ENCODE data around the gene RIBC2.

The RIBC2 gene

GRCh38 chr22:45472426-45472825 lies 58.9 kb downstream of the RIBC2 start:
- Histone ChIP-seq H3K36me3 (ENCODE audit: control insufficient read depth, insufficient read depth, low read length) (no peaks in the 10 kb centered on the region), H3K4me1 (ENCODE audit: control insufficient read depth, insufficient read depth, low read length) (no peaks in the 10 kb centered on the region), H3K9me3 (ENCODE audit: control insufficient read depth, insufficient read depth, low read length) (no peaks in the 10 kb centered on the region), H3K27me3 (ENCODE audit: control insufficient read depth, insufficient read depth, low read length) (no peaks in the 10 kb centered on the region), H3K4me3 (ENCODE audit: low read length) (no peak overlapping the region), H3K27ac (ENCODE audit: low read length) (no peak overlapping the region)
- no peak for DNase-seq (ENCODE audit: low read depth, low spot score)
- no CpG with 5 or more reads among the region's 3 CpGs for WGBS (ENCODE audit: insufficient coverage, insufficient read length)

GRCh38 chr22:45473626-45474237 lies 60.2 kb downstream of the RIBC2 start:
- H3K4me1 ChIP-seq (ENCODE audit: control insufficient read depth, insufficient read depth, low read length): no peaks in the 10 kb centered on the region

GRCh38 chr22:45475063-45475747 lies 61.7 kb downstream of the RIBC2 start:
- Histone ChIP-seq H3K36me3 (ENCODE audit: control insufficient read depth, insufficient read depth, low read length) (no peaks in the 10 kb centered on the region), H3K27me3 (ENCODE audit: control insufficient read depth, insufficient read depth, low read length) (no peaks in the 10 kb centered on the region), H3K4me1 (ENCODE audit: control insufficient read depth, insufficient read depth, low read length) (no peaks in the 10 kb centered on the region), H3K9me3 (ENCODE audit: control insufficient read depth, insufficient read depth, low read length) (no peaks in the 10 kb centered on the region), H3K27ac (ENCODE audit: low read length) (no peak overlapping the region), H3K4me3 (ENCODE audit: low read length) (no peak overlapping the region)
- WGBS (ENCODE audit: insufficient coverage, insufficient read length): no CpG with 5 or more reads among the region's 8 CpGs
- DNase-seq (ENCODE audit: low read depth, low spot score): no peak

More at GRCh38 chr22:45473626-45474237, 60.2 kb downstream of the RIBC2 start:
- Histone ChIP-seq H3K27me3 (ENCODE audit: control insufficient read depth, insufficient read depth, low read length) (no peaks in the 10 kb centered on the region), H3K27ac (ENCODE audit: low read length) (no peak overlapping the region), H3K9me3 (ENCODE audit: control insufficient read depth, insufficient read depth, low read length) (no peaks in the 10 kb centered on the region), H3K4me3 (ENCODE audit: low read length) (no peak overlapping the region), H3K36me3 (ENCODE audit: control insufficient read depth, insufficient read depth, low read length) (no peaks in the 10 kb centered on the region)
- no peak for DNase-seq (ENCODE audit: low read depth, low spot score)
- no CpG with 5 or more reads among the region's 6 CpGs for WGBS (ENCODE audit: insufficient coverage, insufficient read length)

- no peaks in the 10 kb centered on the region for H3K9me3 ChIP-seq (ENCODE audit: control insufficient read depth, insufficient read depth, low read length)
- no CpG with 5 or more reads among the region's 15 CpGs for WGBS (ENCODE audit: insufficient coverage, insufficient read length)
- H3K27ac ChIP-seq (ENCODE audit: low read length): no peak overlapping the region
- no peaks in the 10 kb centered on the region for H3K27me3 ChIP-seq (ENCODE audit: control insufficient read depth, insufficient read depth, low read length)
- no peak overlapping the region for H3K4me3 ChIP-seq (ENCODE audit: low read length)
- DNase-seq (ENCODE audit: low read depth, low spot score): no peak
- H3K4me1 ChIP-seq (ENCODE audit: control insufficient read depth, insufficient read depth, low read length): no peaks in the 10 kb centered on the region
- H3K36me3 ChIP-seq (ENCODE audit: control insufficient read depth, insufficient read depth, low read length): no peaks in the 10 kb centered on the region
Observed at GRCh38 chr22:45475851-45476514, 62.5 kb downstream of the RIBC2 start.

GRCh38 chr22:45476814-45477213 lies 63.3 kb downstream of the RIBC2 start:
- Histone ChIP-seq H3K4me3 (ENCODE audit: low read length) (no peak overlapping the region), H3K27ac (ENCODE audit: low read length) (no peak overlapping the region), H3K27me3 (ENCODE audit: control insufficient read depth, insufficient read depth, low read length) (no peaks in the 10 kb centered on the region), H3K36me3 (ENCODE audit: control insufficient read depth, insufficient read depth, low read length) (no peaks in the 10 kb centered on the region), H3K4me1 (ENCODE audit: control insufficient read depth, insufficient read depth, low read length) (no peaks in the 10 kb centered on the region), H3K9me3 (ENCODE audit: control insufficient read depth, insufficient read depth, low read length) (no peaks in the 10 kb centered on the region)
- WGBS (ENCODE audit: insufficient coverage, insufficient read length): no CpG with 5 or more reads among the region's 6 CpGs
- no peak for DNase-seq (ENCODE audit: low read depth, low spot score)

GRCh38 chr22:45477366-45478107 lies 64.0 kb downstream of the RIBC2 start:
- no peaks in the 10 kb centered on the region for H3K9me3 ChIP-seq (ENCODE audit: control insufficient read depth, insufficient read depth, low read length)
- WGBS (ENCODE audit: insufficient coverage, insufficient read length): no CpG with 5 or more reads among the region's 7 CpGs
- no peak for DNase-seq (ENCODE audit: low read depth, low spot score)
- H3K4me3 ChIP-seq (ENCODE audit: low read length): no peak overlapping the region
- no peaks in the 10 kb centered on the region for H3K4me1 ChIP-seq (ENCODE audit: control insufficient read depth, insufficient read depth, low read length)
- H3K36me3 ChIP-seq (ENCODE audit: control insufficient read depth, insufficient read depth, low read length): no peaks in the 10 kb centered on the region
- H3K27me3 ChIP-seq (ENCODE audit: control insufficient read depth, insufficient read depth, low read length): no peaks in the 10 kb centered on the region
- H3K27ac ChIP-seq (ENCODE audit: low read length): no peak overlapping the region

- H3K27me3 ChIP-seq (ENCODE audit: control insufficient read depth, insufficient read depth, low read length): no peaks in the 10 kb centered on the region
- no peaks in the 10 kb centered on the region for H3K9me3 ChIP-seq (ENCODE audit: control insufficient read depth, insufficient read depth, low read length)
- no peaks in the 10 kb centered on the region for H3K36me3 ChIP-seq (ENCODE audit: control insufficient read depth, insufficient read depth, low read length)
- H3K27ac ChIP-seq (ENCODE audit: low read length): no peak overlapping the region
- no peak for DNase-seq (ENCODE audit: low read depth, low spot score)
- WGBS (ENCODE audit: insufficient coverage, insufficient read length): no CpG with 5 or more reads among the region's 11 CpGs
- no peaks in the 10 kb centered on the region for H3K4me1 ChIP-seq (ENCODE audit: control insufficient read depth, insufficient read depth, low read length)
- H3K4me3 ChIP-seq (ENCODE audit: low read length): no peak overlapping the region
Observed at GRCh38 chr22:45478108-45478771, 64.7 kb downstream of the RIBC2 start.

GRCh38 chr22:45480717-45481116 lies 67.2 kb downstream of the RIBC2 start:
- no peak overlapping the region for H3K27ac ChIP-seq (ENCODE audit: low read length)
- H3K36me3 ChIP-seq (ENCODE audit: control insufficient read depth, insufficient read depth, low read length): no peaks in the 10 kb centered on the region
- no peaks in the 10 kb centered on the region for H3K4me1 ChIP-seq (ENCODE audit: control insufficient read depth, insufficient read depth, low read length)
- no peaks in the 10 kb centered on the region for H3K9me3 ChIP-seq (ENCODE audit: control insufficient read depth, insufficient read depth, low read length)
- no CpG with 5 or more reads among the region's 3 CpGs for WGBS (ENCODE audit: insufficient coverage, insufficient read length)
- DNase-seq (ENCODE audit: low read depth, low spot score): no peak
- no peak overlapping the region for H3K4me3 ChIP-seq (ENCODE audit: low read length)
- no peaks in the 10 kb centered on the region for H3K27me3 ChIP-seq (ENCODE audit: control insufficient read depth, insufficient read depth, low read length)

- no CpG with 5 or more reads among the region's 5 CpGs for WGBS (ENCODE audit: insufficient coverage, insufficient read length)
- H3K9me3 ChIP-seq (ENCODE audit: control insufficient read depth, insufficient read depth, low read length): no peaks in the 10 kb centered on the region
- no peaks in the 10 kb centered on the region for H3K4me1 ChIP-seq (ENCODE audit: control insufficient read depth, insufficient read depth, low read length)
- no peak overlapping the region for H3K27ac ChIP-seq (ENCODE audit: low read length)
- H3K27me3 ChIP-seq (ENCODE audit: control insufficient read depth, insufficient read depth, low read length): no peaks in the 10 kb centered on the region
- no peaks in the 10 kb centered on the region for H3K36me3 ChIP-seq (ENCODE audit: control insufficient read depth, insufficient read depth, low read length)
- no peak for DNase-seq (ENCODE audit: low read depth, low spot score)
- H3K4me3 ChIP-seq (ENCODE audit: low read length): no peak overlapping the region
Observed at GRCh38 chr22:45481661-45482060, 68.2 kb downstream of the RIBC2 start.

Data from iPS DF 6.9 (cell line).